DOHH2 (cell line): ENCODE data around the gene ERVV-1.

Experiments
- H3F3A ChIP-seq: fragments of 200-600 bp; sonication (generic), shearing (Covaris generic); 2 replicates; pipeline ENCODE4 v1.6.0; 2016; ENCODE audit warnings: antibody characterized with exemption, mild to moderate bottlenecking; ENCODE audit not compliant: control insufficient read depth, insufficient read depth
- H3K27ac ChIP-seq: fragments of 200-600 bp; sonication (generic); 2 replicates; pipeline ENCODE4 v1.5.1; 2014; ENCODE audit warnings: low read depth, mild to moderate bottlenecking, low read length, moderate library complexity
- H3K27me3 ChIP-seq: fragments of 200-600 bp; sonication (generic); 2 replicates; pipeline ENCODE4 v1.6.1; 2014; ENCODE audit warnings: mild to moderate bottlenecking, low read length, mixed read lengths; ENCODE audit not compliant: control insufficient read depth
- H3K36me3 ChIP-seq: fragments of 200-600 bp; sonication (generic); 2 replicates; pipeline ENCODE4 v1.6.1; 2014; ENCODE audit warnings: mild to moderate bottlenecking, low read length, moderate library complexity, mixed read lengths; ENCODE audit not compliant: control insufficient read depth
- H3K4me1 ChIP-seq: fragments of 200-600 bp; sonication (generic); 2 replicates; pipeline ENCODE4 v1.6.1; 2014; ENCODE audit warnings: mild to moderate bottlenecking, low read length, mixed read lengths; ENCODE audit not compliant: control insufficient read depth
- H3K4me2 ChIP-seq: fragments of 200-600 bp; sonication (generic); 2 replicates; pipeline ENCODE4 v1.6.0; 2014; ENCODE audit warnings: mild to moderate bottlenecking, low read length, moderate library complexity
- H3K4me3 ChIP-seq: fragments of 200-600 bp; sonication (generic); 2 replicates; pipeline ENCODE4 v1.5.1; 2014; ENCODE audit warnings: mild to moderate bottlenecking, low read length, mixed read lengths
- H3K79me2 ChIP-seq: fragments of 200-600 bp; sonication (generic); 2 replicates; pipeline ENCODE4 v1.6.1; 2014; ENCODE audit warnings: mild to moderate bottlenecking, low read length, mixed read lengths; ENCODE audit not compliant: control insufficient read depth
- H3K9me2 ChIP-seq: fragments of 200-600 bp; sonication (generic); replicated peaks from 2 replicates; pipeline ENCODE4 v1.6.1; 2014; ENCODE audit warnings: mild to moderate bottlenecking, low read length, mixed read lengths; ENCODE audit not compliant: control insufficient read depth
- H3K9me3 ChIP-seq: fragments of 200-600 bp; sonication (generic); 2 replicates; pipeline ENCODE4 v1.6.1; 2014; ENCODE audit warnings: antibody characterized with exemption, low read length, mixed read lengths; ENCODE audit not compliant: control insufficient read depth, insufficient read depth
- H4K20me1 ChIP-seq: fragments of 200-600 bp; sonication (generic); 2 replicates; pipeline ENCODE4 v1.6.0; 2014; ENCODE audit warnings: low read depth, mild to moderate bottlenecking, antibody characterized with exemption, low read length, moderate library complexity; ENCODE audit not compliant: control insufficient read depth, insufficient read depth
- EZH2phosphoT487 ChIP-seq: fragments of 200-600 bp; sonication (generic); IDR thresholded peaks from 2 replicates; pipeline ENCODE4 v1.6.1; 2017; ENCODE audit warnings: borderline replicate concordance, mild to moderate bottlenecking, antibody characterized with exemption, low read length, moderate library complexity, mixed read lengths
- TF ChIP-seq, protein P1 (sequence below): fragments of 200-600 bp; sonication (generic); IDR thresholded peaks from one replicate; pipeline ENCODE4 v1.5.1; 2014; ENCODE audit warnings: antibody characterized with exemption, mild to moderate bottlenecking, low read depth, low read length; ENCODE audit not compliant: poor library complexity, severe bottlenecking

ERVV-1 gene

DNA sequence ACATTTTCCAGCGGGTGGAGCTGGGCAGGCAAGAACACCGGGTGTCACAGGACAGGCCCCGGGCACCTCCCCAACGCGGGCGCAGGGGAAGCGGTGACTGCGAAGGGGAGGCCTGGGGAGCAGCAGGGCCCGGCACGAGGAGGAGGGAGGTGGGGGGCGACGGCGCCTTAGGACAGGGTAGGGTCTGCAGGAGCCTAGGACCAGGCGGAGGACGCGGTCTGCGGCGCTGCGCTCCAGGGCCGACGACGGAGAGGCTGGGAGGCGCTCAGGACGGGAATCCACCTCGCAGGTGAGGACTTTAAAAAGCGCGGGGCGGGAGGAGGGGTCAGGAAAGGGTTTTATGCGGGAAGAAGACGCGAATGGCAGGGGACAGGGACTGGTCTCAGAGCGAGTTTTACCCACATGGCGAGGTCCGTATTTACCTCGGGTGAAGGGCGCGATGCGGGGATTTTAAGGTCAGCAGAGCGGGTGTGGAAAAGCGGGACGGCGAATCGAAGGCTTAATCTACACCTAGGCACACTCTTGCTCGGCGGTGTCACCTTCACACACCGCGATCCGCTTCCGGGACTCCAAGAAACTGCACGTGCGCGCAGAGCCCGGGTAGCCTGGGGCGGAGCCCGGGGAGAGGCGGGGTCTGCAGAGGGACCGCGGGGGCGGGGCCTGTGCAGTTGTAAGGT is 44.3 kb downstream of the ERVV-1 start:
- H3K4me1 ChIP-seq: no peaks in the 10 kb centered on the region
- no peaks in the 10 kb centered on the region for H4K20me1 ChIP-seq
- no peak overlapping the region for H3K27ac ChIP-seq
- no peaks in the 10 kb centered on the region for H3F3A ChIP-seq
- TF ChIP-seq, protein P1, sequence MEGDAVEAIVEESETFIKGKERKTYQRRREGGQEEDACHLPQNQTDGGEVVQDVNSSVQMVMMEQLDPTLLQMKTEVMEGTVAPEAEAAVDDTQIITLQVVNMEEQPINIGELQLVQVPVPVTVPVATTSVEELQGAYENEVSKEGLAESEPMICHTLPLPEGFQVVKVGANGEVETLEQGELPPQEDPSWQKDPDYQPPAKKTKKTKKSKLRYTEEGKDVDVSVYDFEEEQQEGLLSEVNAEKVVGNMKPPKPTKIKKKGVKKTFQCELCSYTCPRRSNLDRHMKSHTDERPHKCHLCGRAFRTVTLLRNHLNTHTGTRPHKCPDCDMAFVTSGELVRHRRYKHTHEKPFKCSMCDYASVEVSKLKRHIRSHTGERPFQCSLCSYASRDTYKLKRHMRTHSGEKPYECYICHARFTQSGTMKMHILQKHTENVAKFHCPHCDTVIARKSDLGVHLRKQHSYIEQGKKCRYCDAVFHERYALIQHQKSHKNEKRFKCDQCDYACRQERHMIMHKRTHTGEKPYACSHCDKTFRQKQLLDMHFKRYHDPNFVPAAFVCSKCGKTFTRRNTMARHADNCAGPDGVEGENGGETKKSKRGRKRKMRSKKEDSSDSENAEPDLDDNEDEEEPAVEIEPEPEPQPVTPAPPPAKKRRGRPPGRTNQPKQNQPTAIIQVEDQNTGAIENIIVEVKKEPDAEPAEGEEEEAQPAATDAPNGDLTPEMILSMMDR: no peak
- no peak for TF ChIP-seq EZH2phosphoT487
- no peaks in the 10 kb centered on the region for H3K9me2 ChIP-seq
- H3K4me3 ChIP-seq: no peak overlapping the region
- no peaks in the 10 kb centered on the region for H3K36me3 ChIP-seq
- H3K79me2 ChIP-seq: no peaks in the 10 kb centered on the region
- H3K9me3 ChIP-seq: peaks cover 11% of the 10 kb centered on the region
- H3K4me2 ChIP-seq: no peak overlapping the region
- no peaks in the 10 kb centered on the region for H3K27me3 ChIP-seq
